ENCODE results near the gene TTC24.

GRCh38 chr1:156553860-156554485 is 25.6 kb upstream of the TTC24 start:
- TF ChIP-seq POLR2AphosphoS5 (IDR thresholded peaks at IDR 0.05; ENCODE audit: low read length) (no peak), CTCF (IDR thresholded peaks at IDR 0.05 in 2 of 3, conservative IDR thresholded peaks at IDR 0.05 in 1 of 3; ENCODE audit: control insufficient read depth in 2 of 3, extremely low read depth in 1 of 3, insufficient read depth in 1 of 3, low read depth in 3 of 3, low read length in 3 of 3) (no peak), HDAC6 (IDR thresholded peaks at IDR 0.05; ENCODE audit: unreplicated experiment) (no peak), IKZF2 (IDR thresholded peaks at IDR 0.05) (no peak), RCOR1 (conservative IDR thresholded peaks at IDR 0.05; ENCODE audit: low read depth, low read length) (no peak), GABPA (IDR thresholded peaks at IDR 0.05; ENCODE audit: low read depth) (no peak), ATF3 (IDR thresholded peaks at IDR 0.05; ENCODE audit: borderline replicate concordance, extremely low read depth, low read depth, low read length) (no peak), JUND (IDR thresholded peaks at IDR 0.05; ENCODE audit: low read depth, low read length) (no peak), ZNF274 (IDR thresholded peaks at IDR 0.05; ENCODE audit: insufficient read depth, insufficient read length) (no peak), REST (IDR thresholded peaks at IDR 0.05; ENCODE audit: low read depth, low read length) (no peak), ZSCAN29 (IDR thresholded peaks at IDR 0.05) (no peak), TAF1 (IDR thresholded peaks at IDR 0.05; ENCODE audit: borderline replicate concordance, low read depth, low read length) (no peak), SUZ12 (IDR thresholded peaks at IDR 0.05; ENCODE audit: unreplicated experiment) (no peak)

Data from GM12878 (cell line).